HG03342 (cell line): Measurements from ENCODE around the gene RGS7.

Experiments
- ATAC-seq: cut with Tn5 transposase; IDR thresholded peaks from one replicate; pipeline ENCODE4 v1.9.1; 2021; ENCODE audit warnings: mild to moderate bottlenecking, moderate library complexity; ENCODE audit not compliant: unreplicated experiment

RGS7 gene

GRCh38 chr1:241356519-241357365, at the start of gene RGS7:
Gene RGS7 (minus strand): TSS chr1:241357205.
- ATAC-seq: no peak

GRCh38 chr1:241406421-241406820, 49.4 kb upstream of the RGS7 start:
- ATAC-seq: no peak

- no peak for ATAC-seq
Measured at GRCh38 chr1:241401156-241401555, 44.2 kb upstream of the RGS7 start.

GRCh38 chr1:241396747-241397681, 40.0 kb upstream of the RGS7 start:
- ATAC-seq: no peak

- no peak for ATAC-seq
Measured at GRCh38 chr1:241391926-241392710, 35.1 kb upstream of the RGS7 start.

GRCh38 chr1:241390526-241390925, 33.5 kb upstream of the RGS7 start:
- ATAC-seq: no peak

- ATAC-seq: no peak
Measured at GRCh38 chr1:241389400-241389799, 32.4 kb upstream of the RGS7 start.

GRCh38 chr1:241387216-241387615, 30.2 kb upstream of the RGS7 start:
- ATAC-seq: no peak

GRCh38 chr1:241376701-241377100, 19.7 kb upstream of the RGS7 start:
- no peak for ATAC-seq

- no peak for ATAC-seq
Measured at GRCh38 chr1:241375886-241376285, 18.9 kb upstream of the RGS7 start.

- no peak for ATAC-seq
Measured at GRCh38 chr1:241366196-241366595, 9.2 kb upstream of the RGS7 start.

GRCh38 chr1:241362350-241362749, 5.3 kb upstream of the RGS7 start:
- no peak for ATAC-seq

- ATAC-seq: no peak
Measured at GRCh38 chr1:241357366-241358340, 648 bp upstream of the RGS7 start.

- no peak for ATAC-seq
Measured at GRCh38 chr1:241356187-241356518, 852 bp downstream of the RGS7 start.

GRCh38 chr1:241355311-241356010, 1.5 kb downstream of the RGS7 start:
- no peak for ATAC-seq

GRCh38 chr1:241352401-241352800, 4.6 kb downstream of the RGS7 start:
- ATAC-seq: no peak

GRCh38 chr1:241351841-241352240, 5.2 kb downstream of the RGS7 start:
- ATAC-seq: no peak

- no peak for ATAC-seq
Measured at GRCh38 chr1:241343956-241344355, 13.0 kb downstream of the RGS7 start.

- ATAC-seq: no peak
Measured at GRCh38 chr1:241336335-241336734, 20.7 kb downstream of the RGS7 start.
